Measurements from ENCODE around the gene SYT12.

SYT12 gene

GRCh38 chr11:67016550-67016949 is 6.4 kb upstream of the SYT12 start:
- no peak for DNase-seq (ENCODE audit: low spot score)
- in situ Hi-C loops (cut with MboI; ENCODE audit: low pct_unique_long_range_greater_than_20kb, low sequenced_read_pairs, unreplicated experiment): no loop called here
- no peak for TF ChIP-seq CTCF (IDR thresholded peaks at IDR 0.05; ENCODE audit: extremely low read depth, insufficient read depth, missing control alignments)

- no peak for TF ChIP-seq CTCF (IDR thresholded peaks at IDR 0.05; ENCODE audit: extremely low read depth, insufficient read depth, missing control alignments)
- in situ Hi-C loops (cut with MboI; ENCODE audit: low pct_unique_long_range_greater_than_20kb, low sequenced_read_pairs, unreplicated experiment): no loop called here
- DNase-seq (ENCODE audit: low spot score): peak; percentile 61
Measured at GRCh38 chr11:67020949-67021348, 2.0 kb upstream of the SYT12 start.

- no peak for DNase-seq (ENCODE audit: low spot score)
- no peak for TF ChIP-seq CTCF (IDR thresholded peaks at IDR 0.05; ENCODE audit: extremely low read depth, insufficient read depth, missing control alignments)
- in situ Hi-C loops (cut with MboI; ENCODE audit: low pct_unique_long_range_greater_than_20kb, low sequenced_read_pairs, unreplicated experiment): no loop called here
Measured at GRCh38 chr11:67022341-67022933, 497 bp upstream of the SYT12 start.

GRCh38 chr11:67023957-67024353 is 1.0 kb downstream of the SYT12 start:
- DNase-seq (ENCODE audit: low spot score): no peak
- no peak for TF ChIP-seq CTCF (IDR thresholded peaks at IDR 0.05; ENCODE audit: extremely low read depth, insufficient read depth, missing control alignments)
- in situ Hi-C loops (cut with MboI; ENCODE audit: low pct_unique_long_range_greater_than_20kb, low sequenced_read_pairs, unreplicated experiment): no loop called here

- in situ Hi-C loops (cut with MboI; ENCODE audit: low pct_unique_long_range_greater_than_20kb, low sequenced_read_pairs, unreplicated experiment): no loop called here
- no peak for TF ChIP-seq CTCF (IDR thresholded peaks at IDR 0.05; ENCODE audit: extremely low read depth, insufficient read depth, missing control alignments)
- no peak for DNase-seq (ENCODE audit: low spot score)
Measured at GRCh38 chr11:67024410-67024809, 1.5 kb downstream of the SYT12 start.

- DNase-seq (ENCODE audit: low spot score): no peak
- in situ Hi-C loops (cut with MboI; ENCODE audit: low pct_unique_long_range_greater_than_20kb, low sequenced_read_pairs, unreplicated experiment): no loop called here
- no peak for TF ChIP-seq CTCF (IDR thresholded peaks at IDR 0.05; ENCODE audit: extremely low read depth, insufficient read depth, missing control alignments)
Measured at GRCh38 chr11:67024966-67025365, 2.0 kb downstream of the SYT12 start.

- no peak for TF ChIP-seq CTCF (IDR thresholded peaks at IDR 0.05; ENCODE audit: extremely low read depth, insufficient read depth, missing control alignments)
- no peak for DNase-seq (ENCODE audit: low spot score)
- in situ Hi-C loops (cut with MboI; ENCODE audit: low pct_unique_long_range_greater_than_20kb, low sequenced_read_pairs, unreplicated experiment): no loop called here
Measured at GRCh38 chr11:67025750-67026149, 2.8 kb downstream of the SYT12 start.
